ENCODE data around the gene FAF2. TPM values are rescaled to one million over a fixed set of nuclear protein-coding genes. Genes with fewer than 3 reads are reported as not detected.

The FAF2 gene, protein sequence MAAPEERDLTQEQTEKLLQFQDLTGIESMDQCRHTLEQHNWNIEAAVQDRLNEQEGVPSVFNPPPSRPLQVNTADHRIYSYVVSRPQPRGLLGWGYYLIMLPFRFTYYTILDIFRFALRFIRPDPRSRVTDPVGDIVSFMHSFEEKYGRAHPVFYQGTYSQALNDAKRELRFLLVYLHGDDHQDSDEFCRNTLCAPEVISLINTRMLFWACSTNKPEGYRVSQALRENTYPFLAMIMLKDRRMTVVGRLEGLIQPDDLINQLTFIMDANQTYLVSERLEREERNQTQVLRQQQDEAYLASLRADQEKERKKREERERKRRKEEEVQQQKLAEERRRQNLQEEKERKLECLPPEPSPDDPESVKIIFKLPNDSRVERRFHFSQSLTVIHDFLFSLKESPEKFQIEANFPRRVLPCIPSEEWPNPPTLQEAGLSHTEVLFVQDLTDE
- total RNA-seq: 10 to 100 TPM; 27.5 to 31.4 TPM
- 10 to 100 TPM in 1 of 2 donors, 1 to 10 TPM in 1; 5.0 to 10.3 TPM for polyA plus RNA-seq
- long read RNA-seq, donor 1, full-length matches to known transcripts: 19 of 42 reads
- long read RNA-seq, donor 1, partial matches to known transcripts: 1 of 42 reads
- long read RNA-seq, donor 1, other reads (novel, unspliced or antisense): 22 of 42 reads
- long read RNA-seq, donor 2, full-length matches to known transcripts: 13 of 25 reads
- long read RNA-seq, donor 2, partial matches to known transcripts: 3 of 25 reads
- long read RNA-seq, donor 2, other reads (novel, unspliced or antisense): 9 of 25 reads

DNA sequence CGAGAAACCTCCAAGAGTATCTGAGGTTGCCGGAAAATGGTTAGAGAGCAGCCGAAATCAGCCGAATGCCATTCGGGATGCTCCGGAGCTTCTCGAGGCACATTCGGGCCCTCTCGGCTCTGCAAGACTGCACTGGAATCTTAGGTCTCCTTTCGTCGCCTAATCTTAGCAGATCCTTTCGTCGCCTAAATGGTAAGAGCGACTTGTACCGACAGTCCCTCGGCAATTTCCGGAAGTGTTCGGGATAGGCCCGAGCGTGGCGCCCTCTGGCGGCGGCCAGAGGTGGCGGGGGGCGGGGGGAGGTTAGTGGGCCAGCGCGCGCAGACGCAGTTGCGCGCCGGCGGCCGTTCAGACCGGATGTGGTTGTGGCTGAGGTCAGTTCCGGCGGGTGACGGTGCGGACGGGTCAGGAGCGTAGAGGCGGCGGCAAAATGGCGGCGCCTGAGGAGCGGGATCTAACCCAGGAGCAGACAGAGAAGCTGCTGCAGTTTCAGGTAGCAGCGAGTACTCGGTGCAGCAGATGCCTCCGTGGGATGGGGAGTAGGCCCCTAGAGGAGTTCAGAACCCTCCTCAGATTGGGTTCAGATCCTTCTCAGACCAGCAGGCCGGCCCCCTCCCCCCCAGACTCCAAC, at the start of gene FAF2:
Gene FAF2 (plus strand): TSS at position 408 of the 631 bp plus-strand sequence. CDS start 23 bp downstream, at position 431.
- Histone ChIP-seq H3K27ac (ENCODE audit: low read depth in 1 of 2, low read length in 2 of 2) (peak within 1 kb of the TSS; percentile 77 to 93), H3K27me3 (ENCODE audit: control insufficient read depth in 1 of 2, insufficient read depth in 2 of 2, low read length in 1 of 2) (no peaks in the 10 kb centered on the region), H3K36me3 (ENCODE audit: control insufficient read depth in 1 of 2, insufficient read depth in 2 of 2, low read length in 1 of 2) (no peaks in the 10 kb centered on the region), H3K4me3 (ENCODE audit: low read length in 2 of 2) (peak within 1 kb of the TSS; percentile 68 to 95), H3K4me1 (ENCODE audit: control insufficient read depth in 1 of 2, insufficient read depth in 2 of 2, low read length in 2 of 2) (peaks cover 0 to 1% of the 10 kb centered on the region in 2 donors), H3K9me3 (ENCODE audit: control insufficient read depth, low read length) (no peaks in the 10 kb centered on the region)
- DNase-seq (peak; percentile 98 to 99), ATAC-seq (ENCODE audit: low FRiP score) (peak; percentile 99)
- intact Hi-C loops (cut with DNase I): loop anchor here (1.0 to 5.0 kb wide), 3 partner anchors 31 to 89 kb away; partner anchors contain the start of genes CLTB (in 2 of the 2) and RNF44 (in 1 of the 2)
- 0% methylated on average over 41 to 50 of the region's 50 CpGs for WGBS, 2 donors

DNA sequence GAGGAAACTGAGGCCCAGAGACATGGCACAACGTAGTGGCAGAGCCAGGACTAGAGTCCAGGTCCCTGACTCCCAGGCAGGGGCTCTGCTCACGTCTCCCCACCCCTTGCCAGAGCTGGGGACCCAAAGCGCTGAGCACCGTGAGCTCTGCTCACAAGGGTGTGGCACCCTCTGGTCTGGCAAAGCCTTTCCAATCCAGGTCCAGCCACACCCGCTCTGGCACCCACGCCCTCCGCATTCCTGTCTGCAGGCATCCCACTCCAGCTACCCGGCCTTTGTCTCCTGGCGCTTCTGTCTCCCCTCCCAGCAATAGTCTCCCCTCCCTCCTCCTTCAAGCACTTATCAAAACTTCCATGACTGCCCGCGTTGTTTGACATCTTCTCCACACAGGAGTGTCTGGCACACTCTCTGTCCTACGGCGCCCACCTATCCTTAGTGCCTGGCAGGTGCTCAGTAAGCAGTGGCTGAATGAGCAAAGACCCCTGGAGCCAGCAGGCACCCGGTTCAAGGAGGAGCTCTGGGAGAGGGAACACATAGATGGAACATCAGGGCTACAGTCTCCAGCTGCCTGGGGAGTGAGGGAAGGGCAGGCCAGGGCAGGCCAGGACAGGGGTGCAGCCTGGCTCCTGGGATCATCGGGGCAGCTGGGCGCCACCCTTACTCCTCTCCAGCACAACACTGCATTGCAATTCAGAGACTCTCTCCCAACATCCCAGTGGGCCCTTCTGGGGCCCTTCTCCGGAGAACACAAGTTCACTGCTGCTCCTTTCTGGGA, 47.6 kb upstream of the FAF2 start:
- Histone ChIP-seq H3K27me3 (ENCODE audit: control insufficient read depth in 1 of 2, insufficient read depth in 2 of 2, low read length in 1 of 2) (no peaks in the 10 kb centered on the region), H3K4me1 (ENCODE audit: control insufficient read depth in 1 of 2, insufficient read depth in 2 of 2, low read length in 2 of 2) (no peaks in the 10 kb centered on the region), H3K36me3 (ENCODE audit: control insufficient read depth in 1 of 2, insufficient read depth in 2 of 2, low read length in 1 of 2) (peaks cover 0 to 2% of the 10 kb centered on the region in 2 donors), H3K27ac (ENCODE audit: low read depth in 1 of 2, low read length in 2 of 2) (no peak overlapping the region), H3K9me3 (ENCODE audit: control insufficient read depth, low read length) (no peaks in the 10 kb centered on the region), H3K4me3 (ENCODE audit: low read length in 2 of 2) (no peak overlapping the region)
- WGBS, 2 donors: 81 to 82% methylated on average over 17 of the region's 17 CpGs
- intact Hi-C loops (cut with DNase I): no loop called here
- DNase-seq (peak in 1 of 2 donors; percentile 17), ATAC-seq (ENCODE audit: low FRiP score) (no peak)

DNA sequence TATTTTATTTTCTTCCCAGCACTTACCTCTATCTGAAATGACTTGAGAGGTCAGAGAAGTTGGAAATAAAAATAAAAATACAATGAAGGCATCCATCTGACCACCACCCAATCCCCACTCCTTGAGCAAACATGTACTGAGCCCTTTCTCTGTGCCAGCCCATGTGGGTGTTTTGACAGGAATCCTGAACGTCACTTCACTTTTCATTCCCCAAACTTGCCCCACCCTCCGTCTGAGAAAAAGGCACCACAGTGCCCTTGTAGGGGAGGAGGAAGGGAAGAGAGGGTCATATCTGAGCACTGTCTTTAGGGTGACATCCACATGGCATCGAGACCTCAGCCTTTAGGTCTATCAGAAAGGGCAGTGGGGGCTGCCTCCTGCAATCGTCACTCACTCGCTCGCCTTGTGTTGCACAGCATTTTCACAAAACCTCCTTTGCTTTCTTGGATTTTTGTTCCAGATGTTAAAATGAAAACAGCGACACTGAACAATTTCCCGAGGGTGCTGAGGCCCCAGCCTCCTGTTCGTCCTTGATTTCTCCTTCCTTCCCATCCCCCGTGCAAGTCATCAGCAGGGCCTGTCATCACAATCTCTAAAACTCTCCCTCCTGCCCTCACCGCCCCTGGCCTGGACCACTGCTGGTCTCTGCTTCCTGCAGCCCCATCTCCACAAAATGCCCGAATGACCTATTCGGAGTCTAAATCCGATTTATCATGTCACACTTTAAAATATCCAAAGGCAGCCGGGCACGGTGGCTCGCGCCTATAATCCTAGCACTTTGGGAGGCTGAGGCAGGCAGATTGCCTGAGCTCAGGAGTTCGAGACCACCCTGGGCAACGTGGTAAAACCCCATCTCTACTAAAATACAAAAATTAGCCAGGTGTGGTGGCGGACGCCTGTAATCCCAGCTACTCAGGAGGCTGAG, 46.6 kb upstream of the FAF2 start:
- DNase-seq (peak in 1 of 2 donors; percentile 18), ATAC-seq (ENCODE audit: low FRiP score) (no peak)
- Histone ChIP-seq H3K4me3 (ENCODE audit: low read length in 2 of 2) (no peak overlapping the region), H3K4me1 (ENCODE audit: control insufficient read depth in 1 of 2, insufficient read depth in 2 of 2, low read length in 2 of 2) (no peaks in the 10 kb centered on the region), H3K36me3 (ENCODE audit: control insufficient read depth in 1 of 2, insufficient read depth in 2 of 2, low read length in 1 of 2) (peaks cover 1 to 2% of the 10 kb centered on the region in 2 donors), H3K9me3 (ENCODE audit: control insufficient read depth, low read length) (no peaks in the 10 kb centered on the region), H3K27ac (ENCODE audit: low read depth in 1 of 2, low read length in 2 of 2) (no peak overlapping the region), H3K27me3 (ENCODE audit: control insufficient read depth in 1 of 2, insufficient read depth in 2 of 2, low read length in 1 of 2) (no peaks in the 10 kb centered on the region)
- intact Hi-C loops (cut with DNase I): no loop called here
- WGBS, 2 donors: 75 to 81% methylated on average over 22 of the region's 22 CpGs

DNA sequence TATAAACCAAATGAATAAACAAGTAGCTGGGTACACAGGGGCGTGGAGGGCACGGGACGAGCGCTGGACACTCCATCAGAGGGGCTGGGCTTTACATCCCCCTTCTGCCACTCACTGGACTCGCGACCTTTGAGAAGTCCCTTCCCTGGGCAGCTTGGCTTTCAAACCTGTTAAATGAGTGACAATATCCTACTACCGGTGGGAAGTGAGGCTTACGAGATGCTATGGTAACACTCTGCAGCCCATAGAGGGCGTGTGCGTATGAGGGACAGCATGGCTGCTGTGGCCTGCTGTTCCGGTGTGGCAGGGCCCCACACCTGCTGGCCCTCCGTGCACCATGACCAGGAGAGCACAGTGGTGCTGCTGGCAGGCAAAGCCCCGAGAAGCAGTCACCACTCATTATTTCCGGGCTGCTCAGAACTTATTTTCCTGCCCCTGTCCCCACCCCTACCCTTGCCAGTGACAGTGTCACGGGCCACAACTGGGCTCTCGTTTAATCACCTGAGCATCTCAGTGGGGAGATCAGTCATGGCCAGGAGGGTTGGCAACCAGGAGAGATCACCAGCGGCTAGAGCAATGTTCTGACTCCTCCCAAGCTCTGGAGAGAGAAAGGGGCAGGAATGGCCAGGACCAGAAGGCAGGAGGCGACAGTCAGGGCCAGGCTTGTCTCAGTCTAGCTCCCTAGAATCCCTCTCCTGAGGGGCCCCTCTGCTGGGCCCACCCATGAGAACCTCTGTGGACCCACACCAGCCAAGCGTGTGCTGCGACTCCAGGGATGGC, 42.3 kb upstream of the FAF2 start:
- Histone ChIP-seq H3K27ac (ENCODE audit: low read depth in 1 of 2, low read length in 2 of 2) (no peak overlapping the region), H3K9me3 (ENCODE audit: control insufficient read depth, low read length) (no peaks in the 10 kb centered on the region), H3K4me3 (ENCODE audit: low read length in 2 of 2) (no peak overlapping the region), H3K36me3 (ENCODE audit: control insufficient read depth in 1 of 2, insufficient read depth in 2 of 2, low read length in 1 of 2) (peaks cover 0 to 2% of the 10 kb centered on the region in 2 donors), H3K27me3 (ENCODE audit: control insufficient read depth in 1 of 2, insufficient read depth in 2 of 2, low read length in 1 of 2) (no peaks in the 10 kb centered on the region), H3K4me1 (ENCODE audit: control insufficient read depth in 1 of 2, insufficient read depth in 2 of 2, low read length in 2 of 2) (no peaks in the 10 kb centered on the region)
- WGBS, 2 donors: 77 to 81% methylated on average over 20 of the region's 20 CpGs
- ATAC-seq (ENCODE audit: low FRiP score) (no peak), DNase-seq (no peak)
- intact Hi-C loops (cut with DNase I): no loop called here

DNA sequence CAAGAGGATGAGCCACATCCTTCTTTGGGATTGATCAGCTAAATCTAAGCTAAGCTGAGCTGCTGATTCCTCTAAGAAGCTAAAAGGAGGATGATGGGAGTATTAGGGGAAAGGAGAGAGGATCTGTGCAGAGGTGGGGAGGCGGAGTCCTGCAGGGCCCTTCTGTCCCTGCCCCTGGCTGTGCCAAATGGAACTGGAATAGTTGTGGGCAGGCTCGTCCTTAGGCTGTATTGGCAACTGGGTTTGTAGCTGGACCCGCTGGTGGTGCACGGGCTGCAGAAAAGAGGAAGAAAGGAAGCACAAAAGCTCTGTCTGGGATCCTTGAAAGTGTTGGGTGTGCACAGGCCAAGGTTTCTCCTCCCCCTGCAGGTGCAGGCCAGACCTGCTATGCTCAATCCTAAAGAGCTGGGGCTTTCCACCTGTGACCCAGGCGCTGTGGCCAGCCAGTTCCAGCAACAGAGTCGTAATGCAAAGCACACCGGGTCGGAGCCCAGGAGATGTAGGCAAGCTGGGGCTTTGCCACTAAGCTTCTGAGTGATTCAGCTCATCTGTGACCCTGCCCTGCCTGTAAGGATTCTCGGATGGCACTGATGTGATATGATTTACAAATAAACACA, 41.6 kb upstream of the FAF2 start:
- no peak for DNase-seq

DNA sequence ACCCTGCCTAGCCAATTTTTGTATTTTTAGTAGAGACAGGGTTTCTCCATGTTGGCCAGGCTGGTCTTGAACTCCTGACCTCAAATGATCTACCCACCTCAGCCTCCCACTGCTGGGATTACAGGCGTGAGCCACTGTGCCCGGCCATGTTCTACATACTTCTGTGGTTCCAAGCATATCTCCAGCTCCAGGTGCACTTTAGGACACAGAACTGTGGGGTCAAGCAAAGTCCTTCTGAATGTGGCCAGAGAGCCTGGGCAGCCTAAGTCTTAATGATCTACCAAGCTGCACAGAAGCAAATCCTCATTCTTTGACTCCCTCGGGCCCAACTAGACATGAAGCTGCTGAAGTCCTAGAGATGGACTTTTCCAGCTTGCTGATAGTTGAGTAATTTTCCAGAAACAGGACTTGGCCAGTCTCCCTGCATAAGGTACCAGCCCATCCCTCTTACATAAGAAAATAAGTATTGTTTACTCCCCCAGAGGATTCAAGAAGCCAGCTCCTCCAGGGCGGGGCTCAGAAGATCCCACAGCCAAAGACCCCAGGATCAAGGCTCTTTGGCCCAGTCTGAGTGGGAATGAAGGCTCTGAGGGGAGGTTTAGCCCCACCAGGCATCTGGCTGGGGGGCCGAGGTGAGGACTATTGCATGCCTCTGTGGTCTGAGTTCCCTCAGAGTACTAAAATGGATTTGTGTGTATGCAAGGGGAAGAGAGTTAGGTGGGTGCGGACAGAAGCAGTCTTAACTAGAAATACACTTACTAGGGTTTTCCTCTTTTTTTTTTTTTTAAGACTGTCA, 40.5 kb upstream of the FAF2 start:
- no peaks in the 10 kb centered on the region for H3K27me3 ChIP-seq (ENCODE audit: control insufficient read depth in 1 of 2, insufficient read depth in 2 of 2, low read length in 1 of 2)
- intact Hi-C loops (cut with DNase I): no loop called here
- no peak overlapping the region for H3K27ac ChIP-seq (ENCODE audit: low read depth in 1 of 2, low read length in 2 of 2)
- H3K9me3 ChIP-seq (ENCODE audit: control insufficient read depth, low read length): no peaks in the 10 kb centered on the region
- H3K4me1 ChIP-seq (ENCODE audit: control insufficient read depth in 1 of 2, insufficient read depth in 2 of 2, low read length in 2 of 2): no peaks in the 10 kb centered on the region
- 87 to 91% methylated on average over 6 of the region's 6 CpGs for WGBS, 2 donors
- no peak overlapping the region for H3K4me3 ChIP-seq (ENCODE audit: low read length in 2 of 2)
- peaks cover 0 to 2% of the 10 kb centered on the region in 2 donors for H3K36me3 ChIP-seq (ENCODE audit: control insufficient read depth in 1 of 2, insufficient read depth in 2 of 2, low read length in 1 of 2)
- no peak for ATAC-seq (ENCODE audit: low FRiP score)
- DNase-seq: no peak

More for the DNA sequence above, 41.6 kb upstream of the FAF2 start:
- Histone ChIP-seq H3K4me3 (ENCODE audit: low read length in 2 of 2) (no peak overlapping the region), H3K36me3 (ENCODE audit: control insufficient read depth in 1 of 2, insufficient read depth in 2 of 2, low read length in 1 of 2) (peaks cover 0 to 2% of the 10 kb centered on the region in 2 donors), H3K4me1 (ENCODE audit: control insufficient read depth in 1 of 2, insufficient read depth in 2 of 2, low read length in 2 of 2) (no peaks in the 10 kb centered on the region), H3K27ac (ENCODE audit: low read depth in 1 of 2, low read length in 2 of 2) (no peak overlapping the region), H3K9me3 (ENCODE audit: control insufficient read depth, low read length) (no peaks in the 10 kb centered on the region), H3K27me3 (ENCODE audit: control insufficient read depth in 1 of 2, insufficient read depth in 2 of 2, low read length in 1 of 2) (no peaks in the 10 kb centered on the region)
- intact Hi-C loops (cut with DNase I): no loop called here
- WGBS, 2 donors: 86 to 90% methylated on average over 9 of the region's 9 CpGs
- ATAC-seq (ENCODE audit: low FRiP score): no peak
